ENCODE measurements around the gene CAPN8.

- TF ChIP-seq RAD21 (IDR thresholded peaks at IDR 0.05; ENCODE audit: low read depth) (no peak), EP300 (IDR thresholded peaks at IDR 0.05; ENCODE audit: borderline replicate concordance) (no peak), CREB1 (IDR thresholded peaks at IDR 0.05; ENCODE audit: low read depth) (no peak)
Observed at GRCh38 chr1:223702735-223703667, 37.5 kb upstream of the CAPN8 start.

Measured in Ishikawa (cell line).